HG03139 (cell line): ENCODE results near the gene ARHGAP11B.
"Not testable (repeated sequence)": the region's sequence is repeated elsewhere in the genome, so short reads cannot be mapped to it uniquely, and the experiment has no call there.

Source experiments
- ATAC-seq: cut with Tn5 transposase; IDR thresholded peaks from one replicate; pipeline ENCODE4 v1.9.1; 2021; ENCODE audit not compliant: unreplicated experiment

ARHGAP11B gene

DNA sequence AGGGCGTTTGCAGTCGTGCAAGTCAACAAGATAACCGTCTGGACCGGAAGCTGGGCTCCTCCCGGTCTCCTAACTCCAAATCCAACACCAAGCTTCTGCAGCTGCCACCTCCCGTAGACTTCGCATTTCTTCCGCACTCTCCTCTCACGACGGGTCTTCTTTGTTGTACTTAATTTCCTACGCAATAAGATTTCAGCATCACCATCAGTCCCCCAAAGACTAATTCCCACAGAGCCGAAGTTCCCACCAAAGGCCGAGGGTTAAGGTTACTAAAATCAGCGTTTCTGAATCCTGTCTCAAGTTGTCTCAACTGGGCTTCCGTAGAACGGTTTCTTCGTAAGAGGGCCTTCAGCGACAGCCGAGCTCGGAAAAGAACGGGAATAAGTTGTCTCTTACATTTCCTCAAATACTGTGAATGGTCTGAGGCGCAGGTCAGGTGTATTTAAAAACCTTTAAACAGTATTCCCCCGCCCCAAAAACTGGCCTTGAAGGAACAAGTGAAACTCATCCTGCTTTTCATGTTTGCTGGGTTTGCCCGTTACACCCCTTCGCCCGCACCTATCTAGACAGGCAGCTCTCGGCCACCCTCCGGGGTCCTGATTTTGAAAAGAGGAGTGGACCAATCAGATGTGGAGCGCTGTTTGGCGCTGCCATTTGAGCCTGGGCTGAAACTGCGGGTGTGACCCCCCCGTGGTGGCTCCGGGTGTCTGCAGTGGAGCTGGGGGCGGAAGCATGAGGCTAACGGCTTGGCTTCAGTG, at the start of gene ARHGAP11B:
ARHGAP11B (plus strand) TSS at position 693 of the 758 bp plus-strand sequence.
- ATAC-seq: peak; percentile 92

DNA sequence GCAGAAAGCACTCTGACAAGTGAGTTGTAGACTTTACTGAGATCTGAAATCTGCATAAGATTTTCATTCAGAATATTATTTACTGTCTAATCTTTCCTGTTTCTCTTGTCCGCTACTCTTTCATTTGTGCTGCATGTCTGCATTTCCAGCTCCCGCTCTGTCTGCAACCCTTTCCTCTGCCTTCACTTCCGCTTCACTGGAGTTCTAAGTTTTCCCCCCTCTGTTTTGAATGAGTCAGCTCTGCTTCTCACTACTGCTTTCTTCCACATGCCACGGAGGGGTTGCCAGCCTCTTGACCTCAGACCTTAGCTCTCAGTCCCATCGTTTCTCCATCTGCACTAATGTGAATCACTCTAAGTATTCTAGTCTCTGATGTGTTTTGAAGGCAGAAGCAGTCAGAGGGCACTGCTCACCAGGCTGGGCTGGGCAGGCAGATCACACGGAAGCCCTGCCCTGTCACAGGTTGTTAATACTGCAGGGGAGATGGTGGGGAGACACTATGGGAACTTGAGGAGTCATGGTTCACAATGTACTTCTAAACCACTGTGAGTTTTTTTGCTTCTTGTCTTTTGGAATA, 46.4 kb upstream of the ARHGAP11B start:
- ATAC-seq: not testable (repeated sequence)

DNA sequence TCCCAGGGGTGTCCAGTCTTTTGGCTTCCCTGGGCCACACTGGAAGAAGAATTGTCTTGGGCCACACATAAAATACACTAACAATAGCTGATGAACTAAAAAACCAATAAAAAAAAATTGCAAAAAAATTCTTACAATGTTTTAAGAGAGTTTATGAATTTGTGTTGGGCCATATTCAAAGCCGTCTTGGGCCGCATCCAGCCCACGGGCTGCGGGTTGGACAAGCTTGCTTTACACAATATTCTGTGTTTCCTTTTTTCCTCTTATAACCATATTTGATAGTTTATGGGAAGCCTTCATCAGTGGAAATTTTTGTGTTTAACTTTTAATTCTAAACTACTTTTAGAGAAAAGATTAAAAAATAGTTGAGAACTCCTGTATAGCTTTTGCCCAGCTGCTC, 45.2 kb upstream of the ARHGAP11B start:
- not testable (repeated sequence) for ATAC-seq

DNA sequence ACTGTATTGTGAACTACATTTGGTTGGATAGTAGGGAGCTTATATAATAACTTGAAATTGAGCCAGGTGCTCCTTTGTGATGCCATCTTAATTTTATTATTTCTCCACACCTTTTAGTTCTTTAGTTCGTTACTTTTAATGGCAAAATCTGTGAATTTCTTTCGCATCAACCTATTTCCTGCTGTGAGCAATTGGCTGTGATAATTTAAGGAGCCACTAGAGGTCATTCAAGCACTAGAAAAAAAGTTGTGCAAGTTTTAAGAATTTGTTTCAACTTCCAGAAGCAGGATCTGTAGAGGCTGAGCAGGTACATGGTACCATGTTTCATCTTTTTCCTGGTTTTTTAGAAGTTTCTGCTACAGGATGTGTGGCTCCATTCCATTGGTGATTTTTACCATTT, 27.0 kb upstream of the ARHGAP11B start:
- ATAC-seq: not testable (repeated sequence)

DNA sequence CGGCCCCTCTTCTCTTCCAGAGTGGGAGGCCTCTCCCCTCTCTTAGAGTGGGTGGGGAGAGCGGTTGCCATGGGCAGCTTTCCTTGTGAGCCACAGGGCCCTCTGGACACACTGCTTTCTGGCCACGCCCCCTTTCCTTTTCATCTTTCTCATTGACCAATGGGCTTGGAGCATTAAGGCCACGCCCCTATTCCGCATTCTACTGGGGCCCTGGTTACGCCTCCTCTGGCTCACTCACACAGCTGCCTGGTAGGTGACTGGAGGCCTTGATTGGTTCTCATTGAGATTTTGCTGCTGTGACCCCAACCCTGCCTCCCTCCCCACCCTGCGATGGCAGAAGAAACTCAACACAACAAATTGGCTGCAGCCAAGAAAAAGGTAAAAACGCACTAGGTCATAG, 22.1 kb upstream of the ARHGAP11B start, which contains the start of gene GOLGA8H:
GOLGA8H (plus strand) TSS at position 233 of the 400 bp plus-strand sequence; CDS start at position 331, 98 bp downstream.
- ATAC-seq: not testable (repeated sequence)

DNA sequence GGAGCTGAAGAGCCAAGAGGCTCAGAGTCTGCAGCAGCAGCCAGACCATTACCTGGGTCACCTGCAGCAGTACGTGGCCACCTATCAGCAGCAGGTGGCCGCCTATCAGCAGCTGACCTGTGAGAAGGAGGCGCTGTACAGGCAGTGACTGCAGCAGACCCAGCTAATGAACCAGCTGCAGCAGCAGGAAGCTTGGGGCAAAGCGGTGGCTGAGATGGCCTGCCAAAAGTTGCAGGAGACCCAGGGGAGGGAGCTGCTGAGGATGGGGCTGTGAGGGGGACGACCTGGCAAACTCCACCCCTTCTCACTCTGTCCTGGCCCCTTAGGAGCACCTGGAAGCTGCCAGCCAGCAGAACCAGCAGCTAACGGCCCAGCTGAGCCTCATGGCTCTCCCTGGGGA, 13.7 kb upstream of the ARHGAP11B start:
- not testable (repeated sequence) for ATAC-seq

DNA sequence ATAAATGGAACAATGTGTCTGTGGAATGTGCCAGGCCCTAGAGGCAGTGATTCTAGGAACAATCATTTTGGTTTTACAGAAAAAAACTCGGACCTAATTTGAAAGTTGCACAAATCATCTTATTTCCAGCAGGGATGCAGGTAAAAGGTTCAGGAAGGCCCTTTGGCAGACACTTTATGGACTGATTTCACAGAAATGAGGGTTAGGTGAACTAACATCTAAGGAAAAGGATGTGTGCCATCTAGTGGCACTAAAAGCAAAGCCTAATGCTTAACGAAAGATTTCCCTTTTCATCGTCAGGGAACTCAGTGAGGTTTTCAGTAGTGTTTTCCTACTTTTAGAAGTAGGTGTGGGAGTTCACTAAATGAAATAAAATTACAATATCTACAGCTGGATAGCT, 4.6 kb upstream of the ARHGAP11B start:
- ATAC-seq: not testable (repeated sequence)

DNA sequence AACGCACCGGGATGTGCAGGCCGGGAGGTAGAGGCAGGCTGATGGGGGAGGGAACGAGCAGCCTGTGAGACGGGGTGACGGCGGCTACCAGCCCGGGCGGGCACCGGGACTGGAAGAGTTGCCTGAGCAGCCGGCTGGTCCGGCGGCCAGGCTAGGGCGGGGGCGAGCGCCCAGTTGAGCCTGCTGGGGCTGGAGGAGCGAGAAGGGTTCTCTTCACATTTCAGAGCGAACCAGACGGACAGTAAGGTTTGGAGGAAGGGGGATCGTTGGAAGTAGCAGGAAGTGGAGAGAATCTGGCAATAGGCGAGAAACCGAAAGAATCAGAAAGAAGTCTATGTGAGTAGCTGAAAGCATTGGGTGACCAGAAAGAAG, 252 bp downstream of the ARHGAP11B start:
- ATAC-seq: not testable (repeated sequence)

DNA sequence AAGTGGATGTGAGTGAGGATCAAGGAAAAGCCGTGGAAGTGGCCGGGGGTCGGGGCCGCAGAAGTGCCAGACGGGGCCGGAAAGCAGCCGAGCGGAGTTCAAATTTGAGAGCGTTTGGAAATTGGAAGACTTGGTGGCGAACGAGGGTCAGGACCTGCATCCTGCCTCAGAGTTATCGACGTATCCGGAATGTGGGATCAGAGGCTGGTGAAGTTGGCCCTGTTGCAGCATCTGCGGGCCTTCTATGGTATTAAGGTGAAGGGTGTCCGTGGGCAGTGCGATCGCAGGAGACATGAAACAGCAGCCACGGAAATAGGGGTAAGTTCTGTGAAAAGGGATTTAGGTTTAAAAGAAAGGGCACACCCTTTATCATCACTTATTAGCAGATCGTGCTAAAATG, 704 bp downstream of the ARHGAP11B start:
- ATAC-seq: not testable (repeated sequence)

DNA sequence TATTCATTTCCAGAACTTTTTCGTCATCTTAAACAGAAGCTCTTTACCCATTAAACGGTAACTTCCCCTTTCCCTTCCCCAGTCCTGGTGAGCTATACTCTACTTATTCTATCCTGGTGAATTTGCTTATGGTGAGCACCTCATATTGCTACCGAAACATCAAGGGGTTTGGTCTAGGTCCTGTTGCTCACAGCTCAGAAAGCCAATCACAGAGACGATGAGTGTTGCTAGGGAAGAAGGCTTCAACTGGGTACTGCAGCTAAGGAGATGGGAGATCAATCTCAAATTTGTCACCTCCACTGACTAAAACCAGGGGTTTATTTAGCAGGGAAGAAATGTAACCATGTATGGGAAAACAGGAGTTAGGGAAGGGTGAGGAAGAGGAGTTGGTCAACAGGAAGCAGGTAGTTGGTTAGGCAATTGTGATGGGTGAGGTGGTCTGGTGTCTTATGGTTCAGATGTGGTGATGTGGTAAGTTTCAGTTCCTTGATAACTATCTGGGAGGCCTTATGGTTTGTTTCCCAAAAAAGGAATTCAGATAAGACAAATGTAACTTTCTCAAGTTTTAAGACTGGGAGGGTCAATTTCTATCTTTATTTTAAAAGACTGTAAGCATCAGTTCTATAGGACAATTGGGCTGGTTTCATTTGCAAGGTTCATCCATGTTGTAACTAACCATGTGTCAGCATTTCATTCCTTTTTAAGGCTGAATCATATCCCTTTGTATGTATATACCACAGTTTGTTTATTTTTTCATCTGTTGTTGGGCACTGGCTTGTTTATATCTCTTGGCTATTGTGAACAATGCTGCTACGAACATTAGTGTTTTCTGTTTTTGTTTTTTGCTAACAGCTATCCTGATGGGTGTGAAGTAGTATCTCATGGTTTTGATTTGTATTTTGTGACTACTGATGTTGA, 24.3 kb downstream of the ARHGAP11B start:
- peak; percentile 61 for ATAC-seq

DNA sequence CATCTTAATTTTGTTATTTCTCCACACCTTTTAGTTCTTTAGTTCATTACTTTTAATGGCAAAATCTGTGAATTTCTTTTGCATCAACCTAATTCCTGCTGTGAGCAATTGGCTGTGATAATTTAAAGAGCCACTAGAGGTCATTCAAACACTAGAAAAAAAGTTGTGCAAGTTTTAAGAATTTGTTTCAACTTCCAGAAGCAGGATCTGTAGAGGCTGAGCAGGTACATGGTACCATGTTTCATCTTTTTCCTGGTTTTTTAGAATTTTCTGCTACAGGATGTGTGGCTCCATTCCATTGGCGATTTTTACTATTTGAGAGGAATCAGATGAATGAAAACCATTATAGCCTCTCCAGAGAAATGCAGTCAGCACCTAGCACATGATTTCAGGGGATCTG, 35.2 kb downstream of the ARHGAP11B start:
- ATAC-seq: not testable (repeated sequence)

DNA sequence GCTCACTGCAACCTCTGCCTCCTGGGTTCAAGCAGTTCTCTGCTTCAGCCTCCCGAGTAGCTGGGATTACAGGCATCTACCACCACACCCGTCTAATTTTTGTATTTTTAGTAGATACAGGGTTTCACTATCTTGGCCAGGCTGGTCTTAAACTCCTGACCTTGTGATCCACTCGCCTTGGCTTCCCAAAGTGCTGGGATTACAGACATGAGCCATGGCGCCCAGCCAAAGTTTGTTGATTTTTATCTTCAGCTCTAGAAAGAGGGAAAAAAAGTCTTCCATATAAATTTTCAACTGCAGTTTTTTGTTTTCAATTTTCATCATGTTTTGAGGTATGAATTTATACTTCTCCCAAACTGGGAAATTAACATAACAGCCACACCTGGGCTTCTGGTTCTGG, 43.7 kb downstream of the ARHGAP11B start:
- ATAC-seq: not testable (repeated sequence)

DNA sequence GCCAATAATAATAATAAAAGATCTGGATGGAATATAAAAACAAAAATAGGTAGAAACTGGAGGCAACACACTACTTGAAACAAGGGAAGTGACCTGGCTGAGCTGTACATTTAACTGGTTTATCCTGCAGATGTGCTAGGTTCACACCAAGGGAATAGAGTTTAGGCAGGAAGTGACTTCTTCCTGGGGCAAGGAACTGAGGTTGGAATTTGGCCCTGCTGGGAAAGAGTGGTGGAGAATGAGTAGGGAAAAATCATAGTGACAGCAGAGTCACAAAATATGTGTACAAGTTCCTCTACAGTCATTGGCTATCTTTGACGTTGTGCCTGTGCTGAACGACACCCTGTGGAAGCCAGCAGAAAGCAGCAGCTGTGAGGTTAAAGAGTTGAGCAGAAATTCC, 44.1 kb downstream of the ARHGAP11B start:
- ATAC-seq: no peak

DNA sequence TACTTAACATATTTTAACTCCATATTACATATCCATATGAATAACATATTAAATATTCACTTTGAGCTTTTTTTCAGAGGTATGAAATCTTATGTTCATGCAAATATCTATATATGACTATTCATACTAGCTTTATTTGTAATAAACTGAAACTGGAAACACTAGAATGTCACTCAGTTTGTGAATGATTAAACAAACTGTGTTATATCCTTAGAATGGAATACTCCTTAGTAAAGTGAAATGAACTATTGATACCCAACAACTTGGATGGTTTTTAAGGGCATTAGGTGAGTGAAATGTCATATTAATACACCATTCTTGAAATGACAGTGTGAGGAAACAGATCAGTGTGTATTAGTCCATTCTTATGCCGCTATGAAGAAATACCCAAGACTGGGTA, 45.4 kb downstream of the ARHGAP11B start:
- no peak for ATAC-seq

DNA sequence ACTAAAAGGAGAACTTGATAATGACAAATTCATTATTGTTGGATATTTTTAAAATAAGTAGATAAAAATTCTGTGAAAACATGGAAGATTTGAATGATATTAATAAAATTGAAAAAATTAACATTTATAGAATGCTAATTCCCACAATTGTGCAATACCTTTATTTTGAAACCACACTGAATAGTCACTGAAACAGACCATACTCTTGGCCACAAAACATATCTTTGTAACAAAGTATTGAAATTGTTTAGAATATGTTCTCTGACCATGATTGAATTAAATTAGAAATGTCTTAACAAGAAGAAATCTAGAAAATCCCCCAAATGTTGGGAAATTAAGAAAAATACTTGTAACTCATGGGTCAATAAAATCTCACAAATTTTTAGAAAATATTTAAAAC, 49.2 kb downstream of the ARHGAP11B start:
- ATAC-seq: no peak

DNA sequence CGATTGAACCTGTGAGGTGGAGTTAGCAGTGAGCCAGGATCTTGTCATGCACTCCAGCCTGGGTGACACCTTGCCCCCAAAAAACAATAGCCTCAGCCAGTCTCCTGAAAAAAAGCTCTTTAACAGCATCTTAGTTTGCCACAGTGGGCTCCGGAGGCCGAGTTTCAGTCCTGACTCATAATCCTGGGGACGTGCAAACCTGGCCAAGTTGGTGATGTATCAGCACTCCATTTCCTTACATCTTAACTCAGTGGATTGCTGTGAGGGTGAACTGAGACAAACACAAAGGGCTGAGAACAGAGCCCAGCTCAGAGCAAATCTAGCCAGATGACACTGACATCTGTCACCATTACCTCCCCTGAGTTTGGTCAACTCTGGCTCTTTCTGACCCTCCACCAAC, 50.0 kb downstream of the ARHGAP11B start:
- ATAC-seq: not testable (repeated sequence)

DNA sequence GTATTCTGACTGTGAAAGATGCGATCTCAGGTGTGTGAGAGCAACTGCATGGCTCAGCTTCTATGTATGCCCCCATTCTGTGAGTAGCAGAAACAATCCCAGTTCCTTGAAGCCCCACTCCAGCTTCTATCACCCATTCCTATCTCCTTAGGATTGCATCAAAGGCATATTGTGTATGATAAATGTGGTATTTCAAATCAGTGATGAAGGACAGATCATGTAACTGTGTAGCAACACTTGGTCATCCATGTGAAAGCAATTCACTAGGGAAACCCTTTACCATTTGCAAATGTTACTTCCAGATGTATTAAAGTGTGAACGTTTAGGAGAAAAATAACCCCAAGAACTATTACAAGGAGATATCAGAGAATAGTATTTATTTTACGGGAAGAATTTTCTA, 55.1 kb downstream of the ARHGAP11B start:
- not testable (repeated sequence) for ATAC-seq

DNA sequence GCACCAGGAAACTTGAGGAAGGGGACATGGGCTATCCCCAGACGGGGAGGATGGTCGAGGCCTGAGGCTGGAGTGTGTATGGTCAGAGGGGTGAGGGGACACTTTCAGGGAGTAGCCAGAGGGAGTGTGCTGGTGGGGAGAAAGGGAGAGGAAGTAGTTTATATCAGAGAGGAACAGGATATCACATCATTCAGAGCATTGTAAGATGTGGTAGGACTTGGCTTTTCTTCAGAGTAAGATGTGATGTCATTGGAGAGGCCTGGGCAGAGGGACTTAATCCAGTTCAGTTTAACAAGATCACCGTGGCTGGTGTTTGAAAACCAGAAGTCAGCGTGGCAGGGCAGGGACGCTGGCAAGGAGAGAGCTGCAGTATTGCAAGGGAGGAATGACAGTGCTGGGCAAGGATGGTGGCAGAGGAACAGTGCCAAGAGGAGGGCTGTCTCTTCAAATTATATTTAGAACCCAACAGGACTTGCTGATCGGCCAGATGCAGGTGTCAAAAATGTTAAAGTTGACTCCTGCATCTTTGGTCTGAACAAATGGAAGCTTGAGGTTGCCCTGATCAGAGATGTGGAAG, 59.9 kb downstream of the ARHGAP11B start:
- not testable (repeated sequence) for ATAC-seq

DNA sequence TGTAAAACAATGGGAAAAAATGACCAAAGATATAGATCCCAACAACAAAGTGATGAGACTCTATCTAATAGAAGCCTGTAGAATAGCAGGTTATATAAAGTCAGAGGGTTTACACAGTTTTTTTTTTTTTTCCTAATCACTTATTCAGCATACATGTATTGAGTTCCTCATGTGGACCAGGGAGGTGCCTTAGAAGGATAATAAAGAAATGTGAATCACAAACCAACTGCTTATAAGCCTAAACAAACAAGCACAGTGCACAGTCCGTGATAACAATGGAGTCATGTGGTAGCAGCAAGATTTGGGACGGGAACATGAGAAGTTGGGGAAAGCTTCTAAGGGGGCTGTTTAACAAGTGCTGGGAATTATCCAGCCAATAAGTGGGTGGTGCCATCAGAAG, 60.7 kb downstream of the ARHGAP11B start:
- ATAC-seq: not testable (repeated sequence)
